Endothelial cell (in vitro differentiated cells): ENCODE results near the gene IQSEC1. TPM values are rescaled to one million over a fixed set of nuclear protein-coding genes. Genes with fewer than 3 reads are reported as not detected.

Source experiments
- DNase-seq: peaks from one replicate; pipeline ENCODE4 v3.0.0; 2021; ENCODE audit warnings: low spot score
- H3K27ac Mint-ChIP-seq: one replicate; pipeline ENCODE4 v1.8.0; 2021; ENCODE audit warnings: mixed read lengths, inconsistent platforms; ENCODE audit not compliant: unreplicated experiment
- H3K27me3 Mint-ChIP-seq: one replicate; pipeline ENCODE4 v1.8.0; 2021; ENCODE audit warnings: mild to moderate bottlenecking, moderate library complexity, mixed read lengths, inconsistent platforms; ENCODE audit not compliant: unreplicated experiment
- H3K36me3 Mint-ChIP-seq: one replicate; pipeline ENCODE4 v1.8.0; 2021; ENCODE audit warnings: mild to moderate bottlenecking, low read depth, mixed read lengths, inconsistent platforms; ENCODE audit not compliant: unreplicated experiment
- H3K4me1 Mint-ChIP-seq: one replicate; pipeline ENCODE4 v1.8.0; 2021; ENCODE audit warnings: mild to moderate bottlenecking, mixed read lengths, inconsistent platforms; ENCODE audit not compliant: unreplicated experiment
- H3K4me3 Mint-ChIP-seq: one replicate; pipeline ENCODE4 v1.8.0; 2021; ENCODE audit warnings: mild to moderate bottlenecking, mixed read lengths, inconsistent platforms; ENCODE audit not compliant: unreplicated experiment
- H3K9me3 Mint-ChIP-seq: one replicate; pipeline ENCODE4 v1.8.0; 2021; ENCODE audit warnings: mixed read lengths, inconsistent platforms; ENCODE audit not compliant: unreplicated experiment
- CTCF ChIP-seq: fragments of 200-600 bp; sonication (generic); IDR thresholded peaks from one replicate; pipeline ENCODE4 v1.5.0; 2021; ENCODE audit warnings: antibody characterized with exemption; ENCODE audit not compliant: unreplicated experiment
- total RNA-seq: library from RNA; stranded (reverse); fragmentation: NEBNext Ultra II Directional; extraction: Animal tissue kit (Norgen Biotek cat#: 25700); gene quantifications from one replicate; pipeline ENCODE4 v1.2.1, GENCODE V29; 2021; ENCODE audit not compliant: unreplicated experiment

Gene IQSEC1
- total RNA-seq, 1 donor from 2014 or later = 75.3 TPM

- Mint-ChIP-seq H3K27me3 (peaks cover 13% of the 10 kb centered on the region), H3K4me1 (no peaks in the 10 kb centered on the region), H3K9me3 (no peaks in the 10 kb centered on the region), H3K4me3 (no peak overlapping the region), H3K36me3 (peaks cover 3% of the 10 kb centered on the region), H3K27ac (no peak overlapping the region)
- DNase-seq = no peak
- no peak for TF ChIP-seq CTCF
Observed at GRCh38 chr3:13042715-13043271, 30.4 kb downstream of the IQSEC1 start.

GRCh38 chr3:13042127-13042701, 31.0 kb downstream of the IQSEC1 start:
- Mint-ChIP-seq H3K27me3 (peaks cover 15% of the 10 kb centered on the region), H3K36me3 (peaks cover 3% of the 10 kb centered on the region), H3K4me1 (no peaks in the 10 kb centered on the region), H3K27ac (no peak overlapping the region), H3K4me3 (no peak overlapping the region), H3K9me3 (no peaks in the 10 kb centered on the region)
- DNase-seq = no peak
- no peak for TF ChIP-seq CTCF

GRCh38 chr3:13041113-13041776, 32.0 kb downstream of the IQSEC1 start:
- no peaks in the 10 kb centered on the region for H3K9me3 Mint-ChIP-seq
- peaks cover 15% of the 10 kb centered on the region for H3K27me3 Mint-ChIP-seq
- H3K27ac Mint-ChIP-seq = no peak overlapping the region
- no peak for DNase-seq
- H3K36me3 Mint-ChIP-seq = peaks cover 3% of the 10 kb centered on the region
- no peaks in the 10 kb centered on the region for H3K4me1 Mint-ChIP-seq
- H3K4me3 Mint-ChIP-seq = no peak overlapping the region
- TF ChIP-seq CTCF = no peak

- Mint-ChIP-seq H3K27ac (no peak overlapping the region), H3K9me3 (no peaks in the 10 kb centered on the region), H3K36me3 (no peaks in the 10 kb centered on the region), H3K4me1 (no peaks in the 10 kb centered on the region), H3K27me3 (peaks cover 18% of the 10 kb centered on the region), H3K4me3 (no peak overlapping the region)
- no peak for TF ChIP-seq CTCF
- DNase-seq = no peak
Observed at GRCh38 chr3:13040361-13041074, 32.7 kb downstream of the IQSEC1 start.
